Testis (tissue), 2 donors: Measurements from ENCODE around the gene MC1R.

Source experiments
- CTCF ChIP-seq, 3 experiments: fragments of 450-650 bp in 2 of 3; fragments of 200-600 bp in 1 of 3; sonication (generic) in 1 of 3; IDR thresholded peaks; one replicate each; pipeline ENCODE4 v1.5.1; 2016 to 2019; ENCODE audit warnings: antibody characterized with exemption in 3 of 3, mild to moderate bottlenecking in 2 of 3, moderate library complexity in 1 of 3
- POLR2A ChIP-seq: fragments of 450-650 bp; IDR thresholded peaks from one replicate; pipeline ENCODE4 v1.6.1; 2017; ENCODE audit warnings: antibody characterized with exemption, mild to moderate bottlenecking, moderate library complexity

- no peak for TF ChIP-seq CTCF (IDR thresholded peaks at IDR 0.05)
- TF ChIP-seq POLR2A: no peak
Measured at GRCh38 chr16:89957216-89957785, 38.6 kb downstream of the MC1R start.
